Measurements from ENCODE around the gene KIZ. TPM values are rescaled to one million over a fixed set of nuclear protein-coding genes. Genes with fewer than 3 reads are reported as not detected.

KIZ gene, protein sequence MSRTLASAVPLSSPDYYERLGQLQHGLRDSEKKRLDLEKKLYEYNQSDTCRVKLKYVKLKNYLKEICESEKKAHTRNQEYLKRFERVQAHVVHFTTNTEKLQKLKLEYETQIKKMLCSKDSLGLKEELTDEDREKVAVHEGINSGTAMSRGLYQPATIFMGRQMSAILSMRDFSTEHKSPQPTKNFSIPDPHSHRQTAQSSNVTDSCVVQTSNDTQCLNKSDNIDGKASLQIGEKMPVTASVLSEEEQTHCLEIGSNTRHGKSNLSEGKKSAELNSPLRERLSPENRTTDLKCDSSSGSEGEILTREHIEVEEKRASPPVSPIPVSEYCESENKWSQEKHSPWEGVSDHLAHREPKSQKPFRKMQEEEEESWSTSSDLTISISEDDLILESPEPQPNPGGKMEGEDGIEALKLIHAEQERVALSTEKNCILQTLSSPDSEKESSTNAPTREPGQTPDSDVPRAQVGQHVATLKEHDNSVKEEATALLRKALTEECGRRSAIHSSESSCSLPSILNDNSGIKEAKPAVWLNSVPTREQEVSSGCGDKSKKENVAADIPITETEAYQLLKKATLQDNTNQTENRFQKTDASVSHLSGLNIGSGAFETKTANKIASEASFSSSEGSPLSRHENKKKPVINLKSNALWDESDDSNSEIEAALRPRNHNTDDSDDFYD
- polyA plus RNA-seq (ENCODE audit: insufficient read length in 3 of 3): 10 to 100 TPM; 30.9 to 36.9 (median 33.2) TPM

DNA sequence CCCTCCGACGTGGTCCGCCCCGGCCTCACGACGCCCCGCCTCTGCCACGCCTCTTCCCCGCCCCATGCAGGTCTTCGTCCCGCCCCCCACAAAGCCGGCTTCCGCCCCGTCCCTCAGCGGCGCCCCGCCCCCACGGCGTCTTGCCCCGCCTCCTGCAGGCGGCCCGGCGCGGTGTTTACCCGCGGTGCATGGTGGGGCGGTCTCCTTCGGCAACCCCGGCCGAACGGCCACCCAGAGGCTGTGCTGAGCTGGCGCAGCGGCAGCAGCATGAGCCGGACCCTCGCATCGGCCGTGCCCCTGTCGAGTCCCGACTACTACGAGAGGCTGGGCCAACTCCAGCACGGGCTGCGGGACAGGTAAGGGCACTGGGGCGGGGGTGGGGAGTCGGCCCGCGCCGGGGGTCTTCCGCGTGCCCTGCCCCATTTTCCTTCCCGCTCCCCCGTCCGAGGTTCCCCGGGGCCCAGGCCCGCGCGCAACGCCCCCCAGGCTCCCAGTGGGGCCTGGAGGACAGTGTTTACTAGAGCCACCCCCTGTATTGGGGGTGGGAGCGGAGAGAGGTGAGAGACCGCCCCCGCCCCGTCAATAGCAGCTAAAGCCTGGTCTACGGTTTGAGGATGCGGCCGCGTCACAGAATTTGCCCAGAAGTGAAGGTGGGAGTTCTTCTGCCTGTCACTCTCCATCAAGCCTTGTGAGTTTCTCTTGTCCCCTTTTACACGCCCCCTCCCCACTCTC lies at the start of gene KIZ:
Gene KIZ, plus strand, starts transcription at position 234 of the 732 bp plus-strand sequence. Its CDS starts 34 bp downstream, at position 268.
- peak in 2 of 3 donors; percentile 84 for DNase-seq (ENCODE audit: low read depth in 3 of 3, low spot score in 2 of 3)

DNA sequence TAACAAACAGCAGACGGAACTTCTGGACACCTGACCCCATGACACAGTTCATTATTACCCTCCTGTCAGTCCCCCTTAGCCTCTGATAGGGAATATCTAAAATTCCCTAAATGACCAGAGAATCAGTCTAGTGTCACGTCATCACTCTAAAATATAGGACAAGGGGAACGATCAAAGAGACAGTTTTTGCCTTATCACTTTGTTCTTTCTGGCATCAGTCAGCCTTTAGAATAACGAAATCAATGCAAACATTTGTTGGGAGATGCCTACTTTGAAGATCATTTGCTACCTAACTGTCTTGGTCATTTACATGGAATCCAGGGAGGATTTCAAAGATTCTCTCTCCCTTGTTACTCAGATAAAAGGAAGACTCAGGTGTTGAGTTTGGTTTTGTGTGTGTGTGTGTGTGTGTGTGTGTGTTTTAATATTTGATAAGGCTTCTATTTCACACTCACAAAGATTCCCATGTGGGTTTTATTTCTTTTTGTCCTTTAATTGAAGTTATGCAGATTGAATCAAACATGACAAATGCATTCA lies 48.0 kb upstream of the KIZ start:
- no peak for DNase-seq (ENCODE audit: low read depth in 3 of 3, low spot score in 2 of 3)

DNA sequence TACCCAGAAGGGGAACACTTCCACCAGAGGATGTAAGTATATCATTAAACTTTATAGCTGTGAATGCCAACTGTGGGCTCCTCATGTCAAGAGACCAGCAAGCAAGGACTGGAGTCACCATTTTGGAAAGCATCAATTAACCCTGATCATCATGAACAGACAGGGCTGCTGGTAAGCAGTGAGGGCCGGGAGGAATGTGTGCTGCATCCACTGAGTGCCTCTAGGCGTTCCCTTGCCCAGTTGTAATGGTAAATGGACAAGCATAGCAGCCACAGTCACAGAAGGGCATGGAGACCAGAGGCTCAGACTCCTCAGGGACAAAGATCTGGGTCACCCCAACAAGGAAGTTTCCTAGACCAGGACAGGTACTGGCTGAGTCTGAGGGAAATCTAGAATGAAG lies 43.3 kb upstream of the KIZ start:
- DNase-seq (ENCODE audit: low read depth in 3 of 3, low spot score in 2 of 3): no peak

DNA sequence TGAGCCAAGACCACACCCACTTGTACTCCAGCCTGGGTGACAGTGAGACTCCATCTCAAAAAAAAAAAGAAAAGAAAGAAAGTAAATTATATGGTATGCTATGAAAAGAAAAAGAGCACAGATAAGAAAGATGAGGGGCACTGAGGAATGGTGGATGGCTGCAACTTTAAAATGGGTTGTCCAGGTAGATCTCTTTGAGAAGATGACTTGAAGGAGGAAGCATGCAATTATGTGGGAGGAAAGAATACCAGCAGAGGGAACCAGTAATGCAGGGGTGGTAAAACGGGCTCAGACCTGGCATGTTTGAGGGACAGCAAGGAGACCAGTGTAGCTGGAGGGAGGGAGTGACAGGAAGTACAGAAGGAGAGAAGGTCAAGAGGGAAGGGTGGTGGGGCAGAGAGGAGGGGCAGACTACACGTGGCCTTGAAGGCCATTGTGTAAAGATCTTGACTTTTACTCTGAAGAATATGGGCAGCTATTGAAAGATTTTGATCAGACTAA lies 42.0 kb upstream of the KIZ start:
- DNase-seq (ENCODE audit: low read depth in 3 of 3, low spot score in 2 of 3): no peak

DNA sequence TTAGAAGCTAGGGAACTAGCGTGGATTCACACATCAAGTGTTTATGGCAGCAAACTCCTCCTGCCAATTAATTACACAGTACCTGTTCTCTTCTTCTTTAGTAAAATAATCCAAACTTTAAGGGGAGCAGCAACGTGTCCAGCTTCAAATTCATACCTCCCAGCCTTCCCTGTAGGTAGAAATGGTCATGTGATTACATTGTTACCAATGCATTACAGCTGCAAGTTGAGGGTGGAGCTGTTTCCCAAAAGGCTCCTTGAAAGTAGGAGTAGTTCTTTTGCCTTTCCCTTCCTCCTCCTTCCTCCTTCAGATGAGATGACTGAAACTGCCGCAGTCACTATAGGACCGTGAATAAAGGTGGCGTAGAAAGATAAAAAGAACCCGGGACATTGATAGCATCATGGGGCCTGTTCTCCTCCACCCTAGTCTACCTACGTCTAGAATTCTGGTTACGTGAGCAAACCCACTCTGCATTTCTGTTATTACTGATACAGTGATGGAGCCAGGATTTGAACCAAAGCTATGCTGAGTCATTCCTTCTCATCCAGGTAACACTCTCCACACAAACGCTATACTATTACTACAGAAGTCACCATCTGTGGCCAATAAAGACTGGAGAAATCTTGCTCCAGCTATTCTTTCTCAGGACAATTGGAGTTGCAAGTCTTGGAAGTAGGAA lies 37.9 kb upstream of the KIZ start:
- DNase-seq (ENCODE audit: low read depth in 3 of 3, low spot score in 2 of 3): no peak

DNA sequence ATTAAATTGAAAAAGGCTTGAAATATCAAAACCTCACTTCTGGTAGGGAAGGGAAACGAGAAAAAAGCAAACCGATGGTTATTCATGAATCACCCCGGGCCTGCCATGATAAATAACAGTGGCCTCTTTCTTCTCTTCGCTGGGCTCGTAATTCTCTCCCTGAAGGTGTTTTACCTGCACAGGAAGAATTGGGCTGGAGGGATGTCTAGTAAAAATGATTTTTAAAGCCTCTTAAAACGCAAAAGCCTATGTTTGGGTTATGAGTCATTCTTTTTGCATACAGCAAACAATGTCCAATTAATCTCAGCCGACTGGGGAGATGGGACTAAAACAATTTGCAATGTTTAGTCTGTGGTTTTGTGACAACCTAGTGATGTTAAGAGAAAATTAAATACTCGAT lies 36.5 kb upstream of the KIZ start:
- no peak for DNase-seq (ENCODE audit: low read depth in 3 of 3, low spot score in 2 of 3)

DNA sequence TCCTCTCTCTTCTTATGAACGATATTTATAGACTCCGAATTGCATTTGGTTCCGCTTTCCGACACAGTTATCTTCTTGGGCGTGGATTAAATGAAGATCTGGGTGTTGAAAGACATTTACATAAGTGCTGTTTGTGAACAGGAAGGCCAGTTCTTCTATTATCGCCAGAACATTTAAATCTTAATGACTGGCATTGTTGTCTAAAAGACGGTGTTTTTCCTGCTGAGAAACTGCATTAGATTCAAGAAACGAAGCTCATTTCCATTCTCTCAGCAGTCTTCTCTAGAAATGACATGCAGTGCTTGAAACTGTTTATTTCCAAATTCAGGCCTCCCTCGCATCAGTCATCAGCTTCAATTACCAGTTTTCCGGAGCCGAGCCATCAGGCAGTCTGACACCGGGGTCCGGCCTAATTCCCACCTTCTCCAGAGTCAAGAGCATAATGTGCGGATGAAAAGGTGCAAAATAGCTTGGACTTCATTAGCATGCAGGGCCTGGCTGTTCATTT lies 35.7 kb upstream of the KIZ start:
- no peak for DNase-seq (ENCODE audit: low read depth in 3 of 3, low spot score in 2 of 3)

DNA sequence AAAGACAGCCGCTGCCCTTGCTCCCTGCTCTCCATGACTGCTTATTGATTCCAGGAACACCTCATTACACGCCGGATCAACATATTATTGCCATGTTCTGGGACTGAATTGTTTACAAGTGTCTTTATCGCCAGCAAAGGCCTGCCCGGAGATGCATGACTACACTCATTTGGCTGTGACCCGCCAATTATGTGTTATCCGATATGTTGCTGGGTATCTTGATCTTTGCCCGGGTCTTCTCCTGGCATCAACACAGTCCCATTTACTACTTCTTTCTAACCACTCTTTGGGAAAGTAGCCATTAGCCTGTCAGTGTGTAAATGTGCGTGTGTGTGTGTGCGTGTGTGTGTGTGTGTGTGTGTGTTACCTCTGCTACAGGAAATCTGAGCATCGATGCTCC lies 35.2 kb upstream of the KIZ start:
- no peak for DNase-seq (ENCODE audit: low read depth in 3 of 3, low spot score in 2 of 3)

DNA sequence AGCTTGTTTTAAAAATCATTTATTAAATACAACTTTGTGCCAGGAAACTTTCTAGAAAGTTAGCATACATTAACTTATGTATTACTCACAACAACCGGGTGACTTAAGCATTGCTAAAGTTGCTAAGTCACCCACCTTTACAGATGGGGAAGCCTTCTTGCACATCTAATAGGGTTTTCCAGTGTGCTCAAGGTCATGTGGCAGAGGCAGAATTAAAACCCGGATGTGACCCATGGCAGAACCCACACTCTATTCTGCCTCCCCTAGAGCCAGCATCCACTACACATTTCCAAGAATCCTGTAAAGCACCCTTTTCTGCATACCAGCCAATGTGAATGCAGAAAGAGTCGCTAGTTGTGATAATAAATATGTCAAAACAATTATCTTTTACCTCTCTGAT lies 33.1 kb upstream of the KIZ start:
- DNase-seq (ENCODE audit: low read depth in 3 of 3, low spot score in 2 of 3): no peak

DNA sequence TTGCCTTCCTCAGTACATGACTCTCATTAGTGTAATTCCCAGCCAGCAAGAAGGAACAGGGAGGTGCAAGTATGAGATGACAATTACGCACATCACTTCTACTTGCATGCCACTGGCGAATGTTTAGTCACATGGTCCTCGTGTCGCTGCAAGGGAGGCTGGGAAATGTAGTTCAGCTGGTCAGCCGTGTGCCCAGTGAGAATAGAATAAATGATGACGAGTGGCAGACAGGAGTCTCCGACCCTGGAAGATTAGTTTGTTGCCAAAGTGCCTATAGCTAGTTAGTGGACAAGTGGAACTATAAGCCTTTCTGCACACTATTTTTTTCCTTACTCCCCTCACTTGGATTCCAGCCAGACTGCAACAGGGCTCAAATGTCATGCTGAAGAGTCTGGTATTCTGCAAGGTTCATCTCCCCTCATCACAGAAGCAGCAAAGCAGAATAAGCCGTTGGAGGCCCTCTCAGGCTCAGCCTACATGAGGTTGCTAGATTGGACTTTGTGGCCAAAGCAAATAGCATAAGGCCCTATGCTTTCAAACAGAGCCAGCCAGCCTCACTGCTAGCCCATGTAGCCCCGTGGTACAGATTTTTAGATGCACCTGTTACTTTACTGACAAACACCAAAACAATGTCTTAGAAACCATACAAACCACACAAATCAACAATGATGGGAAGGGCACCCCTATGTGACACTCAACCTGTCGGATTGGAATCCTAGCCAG lies 29.4 kb upstream of the KIZ start:
- no peak for DNase-seq (ENCODE audit: low read depth in 3 of 3, low spot score in 2 of 3)

DNA sequence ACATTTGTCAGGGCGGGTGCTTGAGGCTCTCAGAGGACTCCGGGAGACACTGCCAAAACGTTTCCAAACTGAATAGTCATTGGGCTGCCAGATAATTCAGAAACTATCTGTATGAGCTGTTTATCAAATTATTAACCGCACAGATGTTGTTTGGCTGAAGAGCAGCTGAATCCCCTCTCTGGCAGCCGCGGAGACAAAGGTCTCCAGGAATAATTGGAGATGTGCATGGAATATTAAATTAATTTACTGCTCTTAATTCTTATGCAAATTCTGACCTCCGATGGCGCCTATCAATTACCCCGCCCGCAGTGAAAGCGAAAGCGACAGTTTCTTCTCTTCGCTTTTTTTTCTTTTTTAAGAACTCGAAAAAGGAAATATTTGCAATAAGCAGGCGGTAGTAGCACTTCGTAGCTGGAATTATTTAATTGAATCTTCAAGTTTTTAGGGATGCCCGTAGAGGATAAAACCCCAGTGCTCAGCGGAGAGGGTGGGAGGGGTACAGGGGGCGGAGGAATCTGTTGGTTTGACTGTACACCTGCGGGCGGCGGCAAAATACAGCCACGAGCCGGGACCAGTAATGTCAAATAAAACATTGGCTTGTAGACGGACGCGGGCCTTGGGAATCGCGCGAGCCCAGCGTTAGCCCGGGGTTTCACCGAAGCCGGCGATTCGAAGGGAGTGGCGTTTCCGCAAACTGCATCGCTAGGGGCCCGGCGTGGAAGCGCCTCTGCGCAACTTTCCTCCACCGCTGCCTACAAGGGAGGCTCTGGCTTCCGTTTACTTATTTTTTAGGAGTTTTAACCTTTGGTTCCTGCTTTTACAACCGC lies 25.9 kb upstream of the KIZ start:
- no peak for DNase-seq (ENCODE audit: low read depth in 3 of 3, low spot score in 2 of 3)

DNA sequence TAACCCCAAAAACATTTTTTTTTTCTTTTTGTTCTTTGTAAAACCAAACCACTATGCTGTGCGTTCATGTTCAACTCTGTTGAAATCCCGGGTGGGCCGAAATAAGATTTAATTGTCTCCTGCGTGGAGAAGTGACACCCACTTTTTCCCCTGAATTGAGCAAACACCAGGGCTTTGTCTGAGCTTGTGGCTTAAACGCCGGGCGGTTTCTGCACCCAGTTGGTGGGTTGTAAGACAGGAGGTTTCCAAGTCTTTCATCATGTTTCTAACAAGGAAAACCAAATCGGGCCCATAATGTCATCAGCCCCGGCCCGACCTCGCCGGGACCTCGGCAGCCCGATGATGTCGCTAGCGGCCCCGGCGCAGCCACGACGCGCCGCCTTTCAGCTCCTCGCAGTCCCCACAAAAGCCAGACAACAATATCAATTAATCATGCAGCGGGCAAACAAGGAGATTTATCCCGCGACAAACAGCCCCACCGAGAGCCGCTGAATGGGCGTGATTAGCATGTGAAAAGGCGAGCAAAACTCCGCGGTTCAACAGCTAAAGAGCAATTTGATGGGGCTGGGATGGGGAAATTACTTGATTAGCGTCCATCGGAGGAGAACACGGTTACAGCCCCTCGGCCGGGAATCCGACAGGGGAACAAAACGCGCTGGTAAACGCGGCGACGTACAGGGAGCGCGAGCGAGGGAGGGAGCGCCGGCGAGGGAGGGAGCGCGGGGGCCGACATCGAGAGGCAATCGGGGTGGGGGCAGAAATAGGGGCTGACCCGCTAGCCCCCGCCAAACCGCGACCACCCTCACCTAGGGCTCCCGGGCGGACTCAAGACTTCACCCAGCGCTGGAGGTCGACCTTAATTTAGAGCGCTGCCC lies 25.1 kb upstream of the KIZ start:
- no peak for DNase-seq (ENCODE audit: low read depth in 3 of 3, low spot score in 2 of 3)

DNA sequence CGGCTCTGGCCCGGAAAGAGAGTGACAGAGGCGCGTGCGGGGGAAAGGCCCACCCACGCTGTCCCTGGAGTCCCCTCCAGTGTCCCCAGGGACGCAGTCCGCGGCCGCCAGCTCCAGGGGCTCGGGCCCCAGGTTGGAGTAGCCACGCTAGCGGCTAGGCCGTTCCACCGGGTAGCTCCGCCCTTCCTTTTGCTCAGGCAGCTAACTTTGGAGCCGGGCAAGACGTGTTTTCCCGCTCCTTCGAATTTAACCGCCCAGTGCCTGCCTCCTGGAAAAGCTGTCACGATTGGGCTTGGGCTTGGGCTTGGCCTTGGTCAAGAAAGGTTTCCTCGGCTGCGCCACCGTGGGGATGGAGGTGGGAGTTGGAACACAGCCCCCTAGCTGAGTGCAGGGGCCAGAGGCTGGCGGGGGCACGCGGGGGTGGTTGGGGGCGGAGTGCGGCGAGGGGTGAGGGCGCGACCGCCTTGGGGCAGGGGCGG lies 24.4 kb upstream of the KIZ start:
- DNase-seq (ENCODE audit: low read depth in 3 of 3, low spot score in 2 of 3): no peak

DNA sequence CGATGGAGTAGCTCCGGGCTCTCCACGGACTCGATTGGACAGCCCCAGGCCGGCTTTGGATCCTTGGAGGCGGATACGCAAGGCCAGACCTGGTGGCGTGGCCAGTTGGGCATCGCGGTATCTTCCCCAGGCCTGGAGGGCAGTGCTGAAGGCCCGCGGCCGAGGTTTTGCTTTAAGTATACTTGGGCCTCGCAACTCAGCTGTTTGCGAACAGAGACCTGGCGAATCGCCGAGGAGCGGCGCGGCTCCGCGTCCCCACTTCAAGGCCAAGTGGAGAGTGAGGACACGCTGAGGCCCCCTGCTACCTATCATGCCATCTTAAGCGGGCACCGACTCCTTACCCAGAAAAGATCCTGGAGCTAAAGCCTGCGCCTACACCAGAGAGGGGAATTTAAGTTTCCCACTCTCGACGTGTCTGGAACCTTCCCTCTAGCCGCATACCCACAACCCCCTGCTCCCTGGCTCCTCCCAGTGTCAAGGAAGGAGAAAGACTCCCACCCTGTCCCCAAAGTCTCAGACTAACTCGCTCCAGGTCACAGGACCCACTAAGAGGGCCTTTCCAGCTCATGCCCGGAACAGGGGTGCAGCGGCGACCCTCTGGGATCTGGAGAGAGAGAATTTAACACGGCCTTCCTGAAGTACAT lies 23.8 kb upstream of the KIZ start:
- no peak for DNase-seq (ENCODE audit: low read depth in 3 of 3, low spot score in 2 of 3)

DNA sequence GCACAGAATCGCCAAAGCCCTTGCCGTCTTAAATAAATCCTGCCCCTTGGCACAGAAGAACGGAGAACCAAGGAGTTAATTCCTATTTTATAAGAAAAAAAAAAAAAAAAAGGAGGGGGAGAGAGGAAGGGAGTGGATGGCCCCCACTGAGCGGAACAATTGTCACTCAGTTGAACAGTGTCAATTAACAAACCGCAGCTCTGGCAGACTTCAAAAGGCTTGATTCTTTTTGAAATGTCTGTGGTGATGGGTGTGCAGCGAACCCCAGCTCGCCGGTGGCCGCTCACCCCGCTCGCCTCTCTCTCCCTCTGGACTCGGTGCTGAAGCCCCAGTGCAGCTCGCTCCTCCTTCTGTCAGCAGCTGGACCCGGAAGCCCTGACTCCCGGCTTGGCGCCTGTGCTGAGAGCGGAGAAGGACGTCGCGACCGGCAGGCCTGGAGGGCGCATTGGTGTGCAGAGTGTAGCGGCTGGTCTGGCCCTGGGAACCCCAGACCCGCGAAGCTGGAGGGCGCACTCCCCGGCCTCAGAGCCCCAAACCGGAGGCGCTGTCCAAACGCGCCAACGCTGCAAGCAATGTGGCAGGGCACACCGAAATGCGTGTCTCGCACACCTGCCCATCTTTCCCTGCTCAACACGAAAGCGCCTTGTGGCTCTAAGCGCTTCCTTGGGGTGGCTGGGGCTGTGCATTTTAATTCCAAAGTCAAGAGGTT lies 23.1 kb upstream of the KIZ start:
- no peak for DNase-seq (ENCODE audit: low read depth in 3 of 3, low spot score in 2 of 3)

All from right renal cortex interstitium (tissue), 3 donors.